GM12875 (cell line): ENCODE data around the gene DALRD3.
"Not testable (repeated sequence)": the region's sequence is repeated elsewhere in the genome, so short reads cannot be mapped to it uniquely, and the experiment has no call there.

Source experiments
- H3K4me3 ChIP-seq: one replicate; pipeline ENCODE4 v1.5.1; 2011; ENCODE audit warnings: low read depth, low read length, control low read depth
- TF ChIP-seq, protein P1 (sequence below): IDR thresholded peaks from 2 replicates; pipeline ENCODE4 v1.5.1; 2011; ENCODE audit warnings: low read depth, mild to moderate bottlenecking, control low read depth, inconsistent platforms, low read length, moderate library complexity, borderline replicate concordance; ENCODE audit not compliant: insufficient read depth

Gene DALRD3

GRCh38 chr3:49009396-49009795 is 9.0 kb downstream of the DALRD3 start:
- TF ChIP-seq, protein P1, sequence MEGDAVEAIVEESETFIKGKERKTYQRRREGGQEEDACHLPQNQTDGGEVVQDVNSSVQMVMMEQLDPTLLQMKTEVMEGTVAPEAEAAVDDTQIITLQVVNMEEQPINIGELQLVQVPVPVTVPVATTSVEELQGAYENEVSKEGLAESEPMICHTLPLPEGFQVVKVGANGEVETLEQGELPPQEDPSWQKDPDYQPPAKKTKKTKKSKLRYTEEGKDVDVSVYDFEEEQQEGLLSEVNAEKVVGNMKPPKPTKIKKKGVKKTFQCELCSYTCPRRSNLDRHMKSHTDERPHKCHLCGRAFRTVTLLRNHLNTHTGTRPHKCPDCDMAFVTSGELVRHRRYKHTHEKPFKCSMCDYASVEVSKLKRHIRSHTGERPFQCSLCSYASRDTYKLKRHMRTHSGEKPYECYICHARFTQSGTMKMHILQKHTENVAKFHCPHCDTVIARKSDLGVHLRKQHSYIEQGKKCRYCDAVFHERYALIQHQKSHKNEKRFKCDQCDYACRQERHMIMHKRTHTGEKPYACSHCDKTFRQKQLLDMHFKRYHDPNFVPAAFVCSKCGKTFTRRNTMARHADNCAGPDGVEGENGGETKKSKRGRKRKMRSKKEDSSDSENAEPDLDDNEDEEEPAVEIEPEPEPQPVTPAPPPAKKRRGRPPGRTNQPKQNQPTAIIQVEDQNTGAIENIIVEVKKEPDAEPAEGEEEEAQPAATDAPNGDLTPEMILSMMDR, result no peak
- H3K4me3 ChIP-seq, result no peak overlapping the region

- not testable (repeated sequence) for H3K4me3 ChIP-seq
Measured at GRCh38 chr3:49008627-49009026, 9.8 kb downstream of the DALRD3 start.

DNA sequence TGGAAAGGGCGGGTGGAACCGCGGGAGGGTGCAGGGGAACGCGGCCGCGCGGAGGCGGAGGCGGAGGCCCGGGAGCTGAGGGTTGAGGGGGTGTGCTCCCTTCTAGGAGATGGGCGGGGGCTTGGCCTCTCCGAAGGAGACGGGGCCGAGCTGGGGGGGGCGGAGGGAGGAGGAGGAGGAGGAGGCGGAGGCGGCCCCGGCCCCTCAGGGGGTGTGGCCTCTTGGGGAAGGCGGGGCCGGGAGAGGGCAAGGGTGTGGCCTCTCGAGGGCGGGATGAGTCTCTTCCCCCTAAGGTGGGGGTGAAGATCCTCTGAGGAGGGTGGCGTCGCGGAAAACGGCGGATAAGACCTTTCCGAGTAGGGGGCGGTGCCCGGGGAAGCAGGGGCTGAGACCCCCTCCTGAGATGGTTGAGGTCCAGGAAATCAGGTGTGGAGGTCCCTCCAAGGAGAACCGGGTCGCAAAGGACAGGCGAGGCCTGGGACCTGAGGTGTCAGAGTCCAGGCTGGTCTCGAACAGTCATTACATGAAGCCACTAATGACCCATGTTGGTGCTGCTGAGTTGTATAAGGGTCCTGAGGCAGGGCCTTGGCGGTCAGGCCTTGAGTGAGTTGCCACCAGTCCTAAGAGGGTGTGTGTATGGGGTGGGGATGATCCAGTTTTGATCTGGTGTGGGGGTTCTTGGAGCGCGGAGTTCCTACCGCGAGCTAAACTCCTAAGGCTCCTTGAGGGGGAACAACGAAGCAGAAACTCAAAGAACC is 10.4 kb downstream of the DALRD3 start:
- TF ChIP-seq, protein P1, result no peak
- peak overlapping the region; percentile 96 for H3K4me3 ChIP-seq

DNA sequence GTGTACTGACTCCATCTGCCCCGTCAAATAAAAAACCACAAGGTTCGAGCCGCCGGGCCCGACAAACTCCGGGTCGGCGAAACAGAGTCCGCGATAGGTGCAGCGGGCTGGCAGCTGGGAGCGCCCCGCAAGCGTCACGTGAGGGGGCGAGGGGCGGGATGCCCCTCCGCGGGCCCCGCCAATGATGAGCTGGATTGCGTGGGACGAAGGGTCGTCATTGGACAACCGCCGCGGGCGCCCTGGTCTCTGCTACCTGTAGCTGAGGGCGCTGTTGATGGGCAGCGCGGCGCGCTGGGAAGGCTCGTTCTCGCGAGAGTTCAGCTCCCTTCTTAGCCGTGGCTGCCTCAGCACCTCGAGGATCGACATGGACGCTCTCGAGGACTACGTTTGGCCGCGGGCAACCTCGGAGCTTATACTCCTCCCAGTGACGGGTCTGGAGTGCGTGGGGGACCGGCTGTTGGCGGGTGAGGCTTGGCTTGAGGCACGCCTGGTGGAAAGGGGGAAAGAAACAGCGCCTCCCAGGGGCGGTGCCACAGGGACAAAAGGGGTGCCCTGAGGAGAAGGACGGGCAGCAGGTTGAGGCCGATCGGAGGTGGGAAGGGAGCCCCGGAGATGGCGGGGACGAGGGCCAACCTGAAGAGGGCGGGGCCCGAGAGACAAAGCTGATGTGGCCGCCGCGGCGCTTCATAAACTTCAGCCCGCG is 11.2 kb downstream of the DALRD3 start, which contains the start of gene WDR6:
WDR6 (plus strand) TSS at position 324 of the 703 bp plus-strand sequence; CDS start at position 365, 41 bp downstream.
- TF ChIP-seq, protein P1, result peak; percentile 47; the same call in 1 of the 2 replicates

GRCh38 chr3:49006408-49007067 is 11.8 kb downstream of the DALRD3 start:
- TF ChIP-seq, protein P1, result no peak

More for the DNA sequence above, 11.2 kb downstream of the DALRD3 start, which contains the start of gene WDR6:
- H3K4me3 ChIP-seq, result peak within 1 kb of the TSS; percentile 96

DNA sequence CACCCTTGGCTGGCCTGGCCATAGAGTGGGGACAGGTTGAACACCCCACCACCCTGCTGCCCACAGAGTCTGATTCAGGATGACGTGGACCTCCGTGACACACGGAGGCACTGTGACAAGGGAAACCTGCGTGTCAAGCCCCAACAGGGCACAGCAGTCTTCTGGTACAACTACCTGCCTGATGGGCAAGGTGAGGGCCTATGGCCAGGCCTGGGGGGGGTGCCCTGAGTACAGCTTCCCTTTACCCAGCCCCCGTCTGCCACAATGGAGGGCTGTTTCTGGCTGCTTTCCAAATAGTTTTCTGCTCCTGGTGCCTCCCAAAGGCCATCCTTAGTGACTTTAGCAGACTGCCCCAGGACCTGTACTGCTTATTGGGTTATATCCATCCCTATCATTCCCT is 12.4 kb downstream of the DALRD3 start:
- TF ChIP-seq, protein P1, result no peak
- H3K4me3 ChIP-seq, result no peak overlapping the region

More at GRCh38 chr3:49006408-49007067, 11.8 kb downstream of the DALRD3 start:
- peak overlapping the region; percentile 96 for H3K4me3 ChIP-seq

- no peak overlapping the region for H3K4me3 ChIP-seq
- TF ChIP-seq, protein P1, result no peak
Measured at GRCh38 chr3:49005303-49005680, 13.1 kb downstream of the DALRD3 start.
